ENCODE results near the gene GUCY2F. TPM values are rescaled to one million over a fixed set of nuclear protein-coding genes. Genes with fewer than 3 reads are reported as not detected.

GUCY2F gene
- total RNA-seq, 1 experiment from 2014 or later, result not detected

GRCh38 chrX:109327251-109327650, 154.6 kb downstream of the GUCY2F start:
- no peak for TF ChIP-seq CTCF (IDR thresholded peaks at IDR 0.05; ENCODE audit: insufficient read depth in 1 of 2, low read depth in 1 of 2, low read length in 1 of 2, severe bottlenecking in 1 of 2, unreplicated experiment in 1 of 2)
- POLR2A ChIA-PET, result no interaction called here
- DNase-seq, result no peak
- H3K27ac Mint-ChIP-seq (ENCODE audit: unreplicated experiment), result no peak overlapping the region
- Histone ChIP-seq H3K36me3 (ENCODE audit: control insufficient read depth, insufficient read depth, low read length) (no peaks in the 10 kb centered on the region), H3K4me1 (no peaks in the 10 kb centered on the region), H3K27me3 (replicated peaks; ENCODE audit: control insufficient read depth, insufficient read depth, low read length) (no peaks in the 10 kb centered on the region), H3K9me3 (no peaks in the 10 kb centered on the region), H3K4me3 (ENCODE audit: low read depth, low read length) (no peak overlapping the region)
- CTCF ChIA-PET, result no interaction called here
- no peaks in the 10 kb centered on the region for H3K27me3 Mint-ChIP-seq (ENCODE audit: insufficient read depth, unreplicated experiment)
- no peak overlapping the region for H3K4me3 Mint-ChIP-seq (ENCODE audit: unreplicated experiment)
- no peaks in the 10 kb centered on the region for H3K9me3 Mint-ChIP-seq (ENCODE audit: unreplicated experiment)
- H3K4me1 Mint-ChIP-seq (ENCODE audit: low read depth, unreplicated experiment), result no peaks in the 10 kb centered on the region
- intact Hi-C loops (cut with micrococcal nuclease; ENCODE audit: unreplicated experiment), result no loop called here
- BruUV-seq (replicated peaks), result no TSS peak
- no peaks in the 10 kb centered on the region for H3K36me3 Mint-ChIP-seq (ENCODE audit: insufficient read depth, unreplicated experiment)

Other genes with a start within 250 kb of the GUCY2F start
- gene NXT2, start 54.8 kb upstream of the GUCY2F start, total RNA-seq (2022), result 9.7 and 9.8 TPM in 2 replicates
- gene KCNE5, start 143.1 kb upstream of the GUCY2F start, total RNA-seq (2022), result 0.20 TPM in 1 of 2 replicates, not detected in the other